Lower leg skin (tissue), 3 donors: Measurements from ENCODE around the gene AKR1C8.

ENCODE experiments used
- CTCF ChIP-seq, 3 donors: fragments of 450-650 bp; IDR thresholded peaks; one replicate each; pipeline ENCODE4 v1.5.1; 2016; ENCODE audit warnings: antibody characterized with exemption in 3 of 3, mild to moderate bottlenecking in 3 of 3, moderate library complexity in 2 of 3
- POLR2A ChIP-seq, 2 donors: fragments of 450-650 bp; IDR thresholded peaks; one replicate each; pipeline ENCODE4 v1.6.1; 2016 to 2017; ENCODE audit warnings: antibody characterized with exemption in 2 of 2, mild to moderate bottlenecking in 1 of 2, moderate library complexity in 1 of 2

- TF ChIP-seq CTCF (IDR thresholded peaks at IDR 0.05) (no peak), POLR2A (IDR thresholded peaks at IDR 0.05) (no peak)
Measured at GRCh38 chr10:5198386-5198785, 13.4 kb upstream of the AKR1C8 start.
